ENCODE measurements around the gene FOXN3.

The FOXN3 gene

DNA sequence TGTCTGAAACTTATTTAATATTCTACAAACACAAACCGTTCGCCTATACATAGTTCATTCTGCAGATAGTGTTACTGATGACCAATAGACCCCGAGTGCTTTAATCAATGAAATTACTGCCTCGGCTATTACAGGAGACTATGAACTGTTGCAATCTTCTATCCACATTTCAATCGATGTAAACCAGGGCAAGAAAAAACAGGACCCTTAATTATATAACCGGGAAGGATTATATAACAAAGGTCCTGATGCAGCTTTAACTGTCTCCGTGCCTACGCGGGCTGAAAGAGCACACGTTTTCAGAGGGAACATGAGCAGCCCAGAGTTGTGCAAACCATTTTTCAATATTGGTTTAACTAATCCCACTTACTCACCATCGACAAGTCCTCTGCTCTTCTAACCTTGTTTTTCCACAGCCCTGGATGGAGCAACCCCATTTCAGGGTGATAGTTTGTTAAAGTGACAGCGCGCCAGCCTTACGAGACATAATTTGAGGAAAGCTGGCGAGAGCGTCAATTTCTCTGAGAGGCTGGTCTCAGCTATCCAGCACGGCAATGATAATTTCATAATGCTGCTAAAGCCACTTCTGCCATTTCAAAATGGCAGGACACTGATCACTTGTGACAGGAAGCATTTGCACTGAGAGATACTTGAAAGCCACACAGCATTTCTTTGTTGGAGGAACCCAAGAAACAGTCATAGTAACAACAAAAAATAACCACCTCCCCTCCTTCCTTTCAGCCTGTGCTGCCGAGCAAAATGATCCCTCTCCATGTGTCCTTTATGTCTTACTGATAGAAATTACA, 184.6 kb downstream of the FOXN3 start:
- WGBS (ENCODE audit: insufficient coverage, insufficient read length) = no CpG with 5 or more reads among the region's 18 CpGs
- Histone ChIP-seq H3K4me3 (ENCODE audit: low read length) (no peak overlapping the region), H3K4me1 (ENCODE audit: control insufficient read depth, insufficient read depth, low read length) (0 out of 2 replicates have a peak, but pooled peaks cover 2% of the 10 kb centered on the region), H3K9me3 (ENCODE audit: control insufficient read depth, insufficient read depth, low read length) (no peaks in the 10 kb centered on the region), H3K36me3 (ENCODE audit: control insufficient read depth, insufficient read depth, low read length) (no peaks in the 10 kb centered on the region), H3K27ac (ENCODE audit: low read length) (no peak overlapping the region), H3K27me3 (ENCODE audit: control insufficient read depth, insufficient read depth, low read length) (no peaks in the 10 kb centered on the region)
- no peak for DNase-seq (ENCODE audit: low read depth, low spot score)

DNA sequence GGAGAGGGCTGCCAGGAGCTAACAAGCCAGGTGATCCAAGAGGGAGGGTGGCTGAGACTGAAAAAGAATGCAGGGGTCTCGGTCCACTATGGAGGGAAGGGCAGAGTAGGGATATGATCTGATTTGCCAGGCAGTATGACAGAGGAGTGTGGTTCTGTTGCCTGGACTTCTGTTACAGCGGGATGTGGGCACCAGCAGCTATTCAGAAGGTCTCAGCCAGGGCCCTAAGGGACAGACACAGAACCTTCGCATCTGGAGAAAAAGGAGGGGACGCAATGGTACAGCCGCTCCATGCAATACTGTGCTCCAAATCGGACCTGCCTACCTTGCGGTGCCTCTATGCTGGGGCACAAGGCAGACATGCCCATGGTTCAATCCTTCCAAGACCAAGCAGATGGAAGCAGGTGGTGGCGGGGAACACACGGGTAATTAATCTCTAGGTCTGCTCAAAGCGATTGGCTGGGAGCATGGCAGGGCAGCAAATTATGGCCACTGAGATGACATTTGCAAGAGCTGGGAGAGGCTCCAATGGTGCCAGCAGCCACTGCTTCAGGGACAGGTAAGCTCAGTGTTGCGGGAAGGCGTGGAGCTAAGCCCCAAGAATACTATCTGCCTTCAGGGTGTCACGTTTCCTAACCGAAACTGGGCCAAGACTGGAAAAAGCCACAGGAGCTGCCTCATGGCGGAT, 185.5 kb downstream of the FOXN3 start:
- H3K27ac ChIP-seq (ENCODE audit: low read length) = no peak overlapping the region
- no peak for DNase-seq (ENCODE audit: low read depth, low spot score)
- H3K9me3 ChIP-seq (ENCODE audit: control insufficient read depth, insufficient read depth, low read length) = no peaks in the 10 kb centered on the region
- no peaks in the 10 kb centered on the region for H3K27me3 ChIP-seq (ENCODE audit: control insufficient read depth, insufficient read depth, low read length)
- no CpG with 5 or more reads among the region's 15 CpGs for WGBS (ENCODE audit: insufficient coverage, insufficient read length)
- H3K36me3 ChIP-seq (ENCODE audit: control insufficient read depth, insufficient read depth, low read length) = no peaks in the 10 kb centered on the region
- 0 out of 2 replicates have a peak, but pooled peaks cover 2% of the 10 kb centered on the region for H3K4me1 ChIP-seq (ENCODE audit: control insufficient read depth, insufficient read depth, low read length)
- H3K4me3 ChIP-seq (ENCODE audit: low read length) = no peak overlapping the region

GRCh38 chr14:89228921-89229639, 188.0 kb downstream of the FOXN3 start:
- Histone ChIP-seq H3K4me3 (ENCODE audit: low read length) (no peak overlapping the region), H3K36me3 (ENCODE audit: control insufficient read depth, insufficient read depth, low read length) (no peaks in the 10 kb centered on the region), H3K9me3 (ENCODE audit: control insufficient read depth, insufficient read depth, low read length) (no peaks in the 10 kb centered on the region), H3K4me1 (ENCODE audit: control insufficient read depth, insufficient read depth, low read length) (0 out of 2 replicates have a peak, but pooled peaks cover 2% of the 10 kb centered on the region), H3K27ac (ENCODE audit: low read length) (no peak overlapping the region), H3K27me3 (ENCODE audit: control insufficient read depth, insufficient read depth, low read length) (no peaks in the 10 kb centered on the region)
- no CpG with 5 or more reads among the region's 10 CpGs for WGBS (ENCODE audit: insufficient coverage, insufficient read length)
- DNase-seq (ENCODE audit: low read depth, low spot score) = no peak

GRCh38 chr14:89227496-89227836, 189.6 kb downstream of the FOXN3 start:
- H3K27ac ChIP-seq (ENCODE audit: low read length) = no peak overlapping the region
- H3K27me3 ChIP-seq (ENCODE audit: control insufficient read depth, insufficient read depth, low read length) = no peaks in the 10 kb centered on the region
- H3K36me3 ChIP-seq (ENCODE audit: control insufficient read depth, insufficient read depth, low read length) = no peaks in the 10 kb centered on the region
- 0 out of 2 replicates have a peak, but pooled peaks cover 4% of the 10 kb centered on the region for H3K4me1 ChIP-seq (ENCODE audit: control insufficient read depth, insufficient read depth, low read length)
- no peaks in the 10 kb centered on the region for H3K9me3 ChIP-seq (ENCODE audit: control insufficient read depth, insufficient read depth, low read length)
- no peak for DNase-seq (ENCODE audit: low read depth, low spot score)
- no CpG with 5 or more reads among the region's 8 CpGs for WGBS (ENCODE audit: insufficient coverage, insufficient read length)
- H3K4me3 ChIP-seq (ENCODE audit: low read length) = no peak overlapping the region

- Histone ChIP-seq H3K4me3 (ENCODE audit: low read length) (no peak overlapping the region), H3K36me3 (ENCODE audit: control insufficient read depth, insufficient read depth, low read length) (no peaks in the 10 kb centered on the region), H3K27me3 (ENCODE audit: control insufficient read depth, insufficient read depth, low read length) (no peaks in the 10 kb centered on the region), H3K9me3 (ENCODE audit: control insufficient read depth, insufficient read depth, low read length) (no peaks in the 10 kb centered on the region), H3K27ac (ENCODE audit: low read length) (no peak overlapping the region), H3K4me1 (ENCODE audit: control insufficient read depth, insufficient read depth, low read length) (0 out of 2 replicates have a peak, but pooled peaks cover 4% of the 10 kb centered on the region)
- DNase-seq (ENCODE audit: low read depth, low spot score) = no peak
- no CpG with 5 or more reads among the region's 8 CpGs for WGBS (ENCODE audit: insufficient coverage, insufficient read length)
Observed at GRCh38 chr14:89226801-89227495, 190.1 kb downstream of the FOXN3 start.

DNA sequence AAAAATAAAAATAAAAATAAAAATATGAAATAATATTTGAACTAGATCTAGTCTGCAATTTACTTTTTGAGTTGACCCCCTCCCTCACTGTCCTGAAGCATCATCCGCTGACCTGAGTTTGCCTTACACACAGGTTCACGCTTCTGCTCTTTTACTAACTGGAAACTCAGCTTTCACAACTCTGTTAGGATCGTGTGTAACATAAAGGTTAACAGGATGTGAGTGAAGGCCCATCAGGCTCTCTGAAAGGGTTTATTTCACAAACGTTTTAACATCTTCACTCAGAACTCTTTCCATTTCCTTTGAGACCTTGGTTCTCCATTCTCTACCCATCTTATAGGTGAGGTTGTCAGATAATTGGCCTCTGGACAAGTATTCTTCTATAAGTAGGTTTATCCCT, 191.4 kb downstream of the FOXN3 start:
- no CpG with 5 or more reads among the region's 4 CpGs for WGBS (ENCODE audit: insufficient coverage, insufficient read length)
- Histone ChIP-seq H3K9me3 (ENCODE audit: control insufficient read depth, insufficient read depth, low read length) (no peaks in the 10 kb centered on the region), H3K27me3 (ENCODE audit: control insufficient read depth, insufficient read depth, low read length) (no peaks in the 10 kb centered on the region), H3K4me3 (ENCODE audit: low read length) (no peak overlapping the region), H3K4me1 (ENCODE audit: control insufficient read depth, insufficient read depth, low read length) (0 out of 2 replicates have a peak, but pooled peaks cover 4% of the 10 kb centered on the region), H3K27ac (ENCODE audit: low read length) (no peak overlapping the region), H3K36me3 (ENCODE audit: control insufficient read depth, insufficient read depth, low read length) (no peaks in the 10 kb centered on the region)
- no peak for DNase-seq (ENCODE audit: low read depth, low spot score)

GRCh38 chr14:89221109-89221810, 195.8 kb downstream of the FOXN3 start:
- Histone ChIP-seq H3K9me3 (ENCODE audit: control insufficient read depth, insufficient read depth, low read length) (no peaks in the 10 kb centered on the region), H3K4me1 (ENCODE audit: control insufficient read depth, insufficient read depth, low read length) (0 out of 2 replicates have a peak, but pooled peaks cover 2% of the 10 kb centered on the region)
- whole genome bisulfite sequencing (ENCODE audit: insufficient coverage, insufficient read length) = no CpG with 5 or more reads among the region's 5 CpGs

DNA sequence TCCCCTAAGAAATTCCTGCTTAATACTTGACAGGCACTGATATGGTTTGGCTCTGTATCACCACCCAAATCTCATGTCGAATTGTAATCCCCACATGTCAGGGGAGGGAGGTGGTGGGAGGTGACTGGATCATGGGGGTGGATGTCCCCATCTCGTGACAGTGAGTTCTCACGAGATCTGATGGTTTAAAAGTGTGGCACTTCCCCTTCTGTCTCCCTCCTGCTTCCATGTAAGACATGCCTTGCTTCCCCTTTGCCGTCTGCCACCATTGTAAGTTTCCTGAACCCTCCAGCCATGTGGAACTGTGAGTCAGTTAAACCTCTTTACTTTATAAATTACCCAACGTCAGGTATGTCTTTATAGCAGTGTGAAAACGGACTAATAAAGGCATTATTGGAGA, 198.0 kb downstream of the FOXN3 start:
- WGBS (ENCODE audit: insufficient coverage, insufficient read length) = no CpG with 5 or more reads among the region's 6 CpGs
- Histone ChIP-seq H3K4me3 (ENCODE audit: low read length) (no peak overlapping the region), H3K27me3 (ENCODE audit: control insufficient read depth, insufficient read depth, low read length) (no peaks in the 10 kb centered on the region), H3K27ac (ENCODE audit: low read length) (no peak overlapping the region), H3K9me3 (ENCODE audit: control insufficient read depth, insufficient read depth, low read length) (no peaks in the 10 kb centered on the region), H3K4me1 (ENCODE audit: control insufficient read depth, insufficient read depth, low read length) (0 out of 2 replicates have a peak, but pooled peaks cover 2% of the 10 kb centered on the region), H3K36me3 (ENCODE audit: control insufficient read depth, insufficient read depth, low read length) (no peaks in the 10 kb centered on the region)
- DNase-seq (ENCODE audit: low read depth, low spot score) = no peak

More at GRCh38 chr14:89221109-89221810, 195.8 kb downstream of the FOXN3 start:
- Histone ChIP-seq H3K4me3 (ENCODE audit: low read length) (no peak overlapping the region), H3K27ac (ENCODE audit: low read length) (no peak overlapping the region), H3K36me3 (ENCODE audit: control insufficient read depth, insufficient read depth, low read length) (no peaks in the 10 kb centered on the region), H3K27me3 (ENCODE audit: control insufficient read depth, insufficient read depth, low read length) (no peaks in the 10 kb centered on the region)
- DNase-seq (ENCODE audit: low read depth, low spot score) = no peak

DNA sequence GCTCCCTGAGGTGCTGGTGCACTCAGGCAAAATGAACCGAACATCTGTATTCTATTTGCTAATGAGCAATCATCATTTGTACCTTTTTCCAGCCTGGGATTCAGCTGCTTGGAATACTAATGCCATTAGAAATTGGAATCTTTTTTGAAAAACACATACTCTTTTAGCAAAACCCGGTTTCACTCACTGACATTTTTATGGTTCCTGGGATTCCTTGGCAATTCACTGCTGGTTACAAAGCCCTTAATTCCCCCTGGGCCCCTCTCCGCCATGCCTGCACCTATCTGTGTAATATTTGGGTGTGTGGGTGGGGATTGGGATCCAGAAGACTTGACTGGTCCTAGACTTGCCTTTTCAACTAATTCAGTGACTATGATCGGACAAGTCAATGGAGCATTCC, 199.1 kb downstream of the FOXN3 start:
- H3K9me3 ChIP-seq (ENCODE audit: control insufficient read depth, insufficient read depth, low read length) = no peaks in the 10 kb centered on the region
- H3K4me3 ChIP-seq (ENCODE audit: low read length) = no peak overlapping the region
- no peaks in the 10 kb centered on the region for H3K36me3 ChIP-seq (ENCODE audit: control insufficient read depth, insufficient read depth, low read length)
- no peaks in the 10 kb centered on the region for H3K27me3 ChIP-seq (ENCODE audit: control insufficient read depth, insufficient read depth, low read length)
- H3K4me1 ChIP-seq (ENCODE audit: control insufficient read depth, insufficient read depth, low read length) = no peaks in the 10 kb centered on the region
- DNase-seq (ENCODE audit: low read depth, low spot score) = no peak
- no CpG with 5 or more reads among the region's 4 CpGs for WGBS (ENCODE audit: insufficient coverage, insufficient read length)
- no peak overlapping the region for H3K27ac ChIP-seq (ENCODE audit: low read length)
